ENCODE measurements around the gene SYNJ2. TPM values are rescaled to one million over a fixed set of nuclear protein-coding genes. Genes with fewer than 3 reads are reported as not detected.

The SYNJ2 gene
- total RNA-seq, 2 experiments from 2014 or later: 34.6 to 38.0 TPM

GRCh38 chr6:158039571-158040050 lies 57.9 kb downstream of the SYNJ2 start:
- H3K4me3 Mint-ChIP-seq: no peak overlapping the region
- no peak overlapping the region for H3K4me3 ChIP-seq (ENCODE audit: low read length)
- CTCF ChIA-PET: no interaction called here
- peaks cover 20% of the 10 kb centered on the region for H3K4me1 Mint-ChIP-seq (ENCODE audit: low read depth)
- POLR2A ChIA-PET: no interaction called here
- H3K9me3 Mint-ChIP-seq: no peaks in the 10 kb centered on the region
- no peaks in the 10 kb centered on the region for H3K9me3 ChIP-seq (ENCODE audit: control insufficient read depth in 1 of 2, insufficient read depth in 1 of 2, low read length in 2 of 2)
- no peak overlapping the region for H3K27ac ChIP-seq (ENCODE audit: low read depth in 1 of 2, low read length in 2 of 2)
- no peaks in the 10 kb centered on the region for H3K27me3 ChIP-seq (ENCODE audit: control insufficient read depth in 1 of 2, insufficient read depth in 2 of 2, low read length in 2 of 2)
- H3K36me3 ChIP-seq (ENCODE audit: insufficient read depth, low read length): peaks cover 49% of the 10 kb centered on the region
- intact Hi-C loops (cut with DNase I, micrococcal nuclease): no loop called here
- ATAC-seq (ENCODE audit: poor library complexity) (no peak), DNase-seq (no peak)
- no peak for TF ChIP-seq CTCF (IDR thresholded peaks at IDR 0.05)
- peaks cover 12% of the 10 kb centered on the region for H3K4me1 ChIP-seq (ENCODE audit: insufficient read depth, low read length)
- H3K27ac Mint-ChIP-seq: peak overlapping the region; percentile 45
- no peaks in the 10 kb centered on the region for H3K27me3 Mint-ChIP-seq
- peaks cover 82% of the 10 kb centered on the region for H3K36me3 Mint-ChIP-seq (ENCODE audit: low read depth)

- Histone ChIP-seq H3K27me3 (ENCODE audit: control insufficient read depth in 1 of 2, insufficient read depth in 2 of 2, low read length in 2 of 2) (no peaks in the 10 kb centered on the region), H3K36me3 (ENCODE audit: insufficient read depth, low read length) (peaks cover 49% of the 10 kb centered on the region), H3K27ac (ENCODE audit: low read depth in 1 of 2, low read length in 2 of 2) (no peak overlapping the region), H3K9me3 (ENCODE audit: control insufficient read depth in 1 of 2, insufficient read depth in 1 of 2, low read length in 2 of 2) (no peaks in the 10 kb centered on the region), H3K4me1 (ENCODE audit: insufficient read depth, low read length) (peaks cover 12% of the 10 kb centered on the region), H3K4me3 (ENCODE audit: low read length) (no peak overlapping the region)
- H3K36me3 Mint-ChIP-seq (ENCODE audit: low read depth): peaks cover 81% of the 10 kb centered on the region
- H3K4me3 Mint-ChIP-seq: no peak overlapping the region
- no peak for ATAC-seq (ENCODE audit: poor library complexity)
- CTCF ChIA-PET: no interaction called here
- TF ChIP-seq CTCF (IDR thresholded peaks at IDR 0.05): no peak
- POLR2A ChIA-PET: no interaction called here
- no peaks in the 10 kb centered on the region for H3K9me3 Mint-ChIP-seq
- DNase-seq: peak in 3 of 14 experiments; percentile 41 to 58 (median 45)
- peaks cover 22% of the 10 kb centered on the region for H3K4me1 Mint-ChIP-seq (ENCODE audit: low read depth)
- H3K27me3 Mint-ChIP-seq: no peaks in the 10 kb centered on the region
- intact Hi-C loops (cut with DNase I, micrococcal nuclease): no loop called here
- peak overlapping the region; percentile 45 for H3K27ac Mint-ChIP-seq
Measured at GRCh38 chr6:158040051-158040803, 58.6 kb downstream of the SYNJ2 start.

- Histone ChIP-seq H3K36me3 (ENCODE audit: insufficient read depth, low read length) (peaks cover 49% of the 10 kb centered on the region), H3K27me3 (ENCODE audit: control insufficient read depth in 1 of 2, insufficient read depth in 2 of 2, low read length in 2 of 2) (no peaks in the 10 kb centered on the region), H3K4me1 (ENCODE audit: insufficient read depth, low read length) (peaks cover 14% of the 10 kb centered on the region), H3K9me3 (ENCODE audit: control insufficient read depth in 1 of 2, insufficient read depth in 1 of 2, low read length in 2 of 2) (no peaks in the 10 kb centered on the region), H3K27ac (ENCODE audit: low read depth in 1 of 2, low read length in 2 of 2) (no peak overlapping the region), H3K4me3 (ENCODE audit: low read length) (no peak overlapping the region)
- H3K4me3 Mint-ChIP-seq: no peak overlapping the region
- ChIA-PET POLR2A (no interaction called here), CTCF (interaction anchor here (0.8 kb wide), 1 partner anchor 26 kb away, joined by 3 read pairs; no protein-coding TSS in a partner anchor)
- ATAC-seq (ENCODE audit: poor library complexity): no peak
- no peak for TF ChIP-seq CTCF (IDR thresholded peaks at IDR 0.05)
- H3K27ac Mint-ChIP-seq: no peak overlapping the region
- peaks cover 80% of the 10 kb centered on the region for H3K36me3 Mint-ChIP-seq (ENCODE audit: low read depth)
- intact Hi-C loops (cut with DNase I, micrococcal nuclease): no loop called here
- H3K27me3 Mint-ChIP-seq: no peaks in the 10 kb centered on the region
- H3K9me3 Mint-ChIP-seq: no peaks in the 10 kb centered on the region
- no peak for DNase-seq
- peaks cover 28% of the 10 kb centered on the region for H3K4me1 Mint-ChIP-seq (ENCODE audit: low read depth)
Measured at GRCh38 chr6:158040804-158041347, 59.2 kb downstream of the SYNJ2 start.

All from CD4-positive, alpha-beta T cell (primary cell).